UCSD-AML1 (cell line): ENCODE data around the gene NPR3.

ENCODE experiments used
- DNase-seq: peaks from one replicate; lab custom pipeline; 2025; ENCODE audit not compliant: unreplicated experiment; lab: John Stamatoyannopoulos, UW

The NPR3 gene

GRCh38 chr5:32710550-32711361 lies at the start of gene NPR3:
Gene NPR3, plus strand, starts transcription at chr5:32711321. Its CDS starts 456 bp downstream, at chr5:32711777.
- DNase-seq, result peak; percentile 77

GRCh38 chr5:32664523-32664922 lies 46.6 kb upstream of the NPR3 start:
- no peak for DNase-seq

- no peak for DNase-seq
Observed at GRCh38 chr5:32668552-32668951, 42.6 kb upstream of the NPR3 start.

- no peak for DNase-seq
Observed at GRCh38 chr5:32673272-32673671, 37.8 kb upstream of the NPR3 start.

GRCh38 chr5:32677023-32677422 lies 34.1 kb upstream of the NPR3 start:
- no peak for DNase-seq

GRCh38 chr5:32678472-32678871 lies 32.6 kb upstream of the NPR3 start:
- no peak for DNase-seq

GRCh38 chr5:32679218-32679617 lies 31.9 kb upstream of the NPR3 start:
- no peak for DNase-seq

- DNase-seq, result no peak
Observed at GRCh38 chr5:32680183-32680582, 30.9 kb upstream of the NPR3 start.

- DNase-seq, result no peak
Observed at GRCh38 chr5:32683125-32683524, 28.0 kb upstream of the NPR3 start.

- no peak for DNase-seq
Observed at GRCh38 chr5:32684260-32684659, 26.9 kb upstream of the NPR3 start.

- no peak for DNase-seq
Observed at GRCh38 chr5:32686799-32687498, 24.2 kb upstream of the NPR3 start.

GRCh38 chr5:32687499-32687831 lies 23.7 kb upstream of the NPR3 start:
- no peak for DNase-seq

- no peak for DNase-seq
Observed at GRCh38 chr5:32690153-32690552, 21.0 kb upstream of the NPR3 start.

GRCh38 chr5:32690666-32691065 lies 20.5 kb upstream of the NPR3 start:
- no peak for DNase-seq

- DNase-seq, result no peak
Observed at GRCh38 chr5:32692036-32692746, 18.9 kb upstream of the NPR3 start.

- DNase-seq, result no peak
Observed at GRCh38 chr5:32703957-32704356, 7.2 kb upstream of the NPR3 start.

GRCh38 chr5:32707418-32707997 lies 3.6 kb upstream of the NPR3 start:
- DNase-seq, result no peak

GRCh38 chr5:32708949-32709348 lies 2.2 kb upstream of the NPR3 start:
- DNase-seq, result no peak

GRCh38 chr5:32709750-32710549 lies 1.2 kb upstream of the NPR3 start:
- DNase-seq, result peak; percentile 87

- no peak for DNase-seq
Observed at GRCh38 chr5:32711362-32711680, 200 bp downstream of the NPR3 start.
